ENCODE data around the gene USP48. TPM values are rescaled to one million over a fixed set of nuclear protein-coding genes. Genes with fewer than 3 reads are reported as not detected.

USP48 gene
- total and polyA plus RNA-seq, 10 of the 15 experiments (the other 5 are each of a cell fraction or from before 2014, with no cell fraction given), result 21.2 to 115 (median 75.5) TPM

DNA sequence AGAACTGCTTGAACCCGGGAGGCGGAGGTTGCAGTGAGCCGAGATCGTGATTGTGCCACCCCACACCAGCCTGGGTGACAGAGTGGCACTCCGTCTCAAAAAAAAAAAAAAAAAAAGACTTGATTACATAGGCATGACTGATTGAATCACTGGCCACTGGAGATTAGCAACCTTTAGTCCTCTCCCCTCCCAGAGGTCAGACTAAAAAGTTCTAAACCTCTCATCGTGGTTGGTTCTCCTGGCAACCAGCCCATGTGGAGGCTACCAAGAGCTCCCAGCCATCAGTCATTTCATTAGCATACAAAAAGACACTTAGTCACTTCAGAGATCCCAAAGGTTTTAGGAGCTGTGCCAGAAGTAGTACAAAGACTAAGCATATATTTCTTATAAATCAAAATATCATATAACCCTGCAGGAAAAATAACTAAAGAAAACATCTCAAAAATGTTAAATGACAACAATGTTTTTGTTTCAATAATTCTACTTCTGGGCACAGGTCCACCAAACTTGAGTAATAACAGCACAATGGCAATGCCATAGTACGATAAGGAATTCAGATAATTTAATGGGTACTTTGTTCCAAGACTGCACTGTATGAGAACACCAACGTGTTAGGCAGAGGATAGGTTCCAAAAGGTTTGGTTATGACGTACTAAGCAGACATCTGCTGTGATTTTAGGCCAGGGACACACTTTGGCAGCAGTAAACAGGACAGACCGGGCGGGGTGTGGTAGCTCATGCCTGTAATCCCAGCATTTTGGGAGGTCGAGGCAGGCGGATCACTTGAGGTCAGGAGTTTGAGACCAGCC lies 18.1 kb downstream of the USP48 start:
- Histone ChIP-seq H3K9me3 (replicated peaks; ENCODE audit: control insufficient read depth, insufficient read depth, low read length) (no peaks in the 10 kb centered on the region; the same call in 1 of the 3 replicates), H2AFZ (ENCODE audit: control insufficient read depth, low read depth, low read length) (no peak overlapping the region), H3K27ac (ENCODE audit: control insufficient read depth, insufficient read depth) (peak overlapping the region; percentile 99), H4K20me1 (ENCODE audit: control insufficient read depth, insufficient read depth) (no peaks in the 10 kb centered on the region), H3K27me3 (replicated peaks in 1 of 2; ENCODE audit: control insufficient read depth in 2 of 2, insufficient read depth in 2 of 2, low read length in 1 of 2) (no peaks in the 10 kb centered on the region), H3K79me2 (ENCODE audit: control insufficient read depth, insufficient read depth, low read length) (peaks cover 96% of the 10 kb centered on the region), H3K9ac (ENCODE audit: control insufficient read depth, insufficient read depth, low read length) (peak overlapping the region; percentile 82), H3K4me3 (peak overlapping the region; percentile 23; the same call in 1 of the 2 replicates), H3K4me1 (ENCODE audit: control insufficient read depth, insufficient read depth, low read length) (peaks cover 76% of the 10 kb centered on the region), H3K4me2 (ENCODE audit: control insufficient read depth, insufficient read depth) (peak overlapping the region; percentile 61), H3K36me3 (ENCODE audit: control insufficient read depth in 2 of 2, insufficient read depth in 2 of 2, low read length in 1 of 2) (peaks cover 1 to 8% of the 10 kb centered on the region in 2 experiments; a peak in 3 of 4 replicates)
- ChIA-PET CTCF (interaction anchor here (0.6 to 6.2 kb wide), 3 partner anchors 9 to 198 kb away, joined by 3 to 50 read pairs (median 29); partner anchors contain the start of gene USP48), RAD21 (ENCODE audit: unreplicated experiment) (interaction anchor here (0.7 to 5.4 kb wide), 3 partner anchors 13 to 51 kb away, joined by 3 to 100 read pairs (median 4); partner anchors contain the start of gene USP48), POLR2A (interaction anchor here (0.6 to 7.7 kb wide), 3 partner anchors 11 to 19 kb away, joined by 3 to 107 read pairs (median 102); partner anchors contain the start of gene USP48), SMC1A (ENCODE audit: uncharacterized antibody, unreplicated experiment) (interaction anchor here (1.2 to 9.1 kb wide), 3 partner anchors 11 to 26 kb away, joined by 5 to 121 read pairs (median 100); partner anchors contain the start of gene USP48)
- ATAC-seq (peak; percentile 40), FAIRE-seq (no peak), DNase-seq (ENCODE audit: low read depth, low spot score) (no peak)
- BruUV-seq (replicated peaks), result no TSS peak
- intact Hi-C loops (cut with micrococcal nuclease; ENCODE audit: unreplicated experiment) (loop anchor here (5.0 kb wide), 1 partner anchor 262 kb away; no protein-coding TSS in a partner anchor), in situ Hi-C loops (cut with MboI) (no loop called here)
- WGBS (ENCODE audit: insufficient coverage, insufficient replicate concordance, low lambda C conversion rate, missing lambda C conversion rate), result 41% methylated on average over 12 of the region's 13 CpGs
- TF ChIP-seq, protein P1, sequence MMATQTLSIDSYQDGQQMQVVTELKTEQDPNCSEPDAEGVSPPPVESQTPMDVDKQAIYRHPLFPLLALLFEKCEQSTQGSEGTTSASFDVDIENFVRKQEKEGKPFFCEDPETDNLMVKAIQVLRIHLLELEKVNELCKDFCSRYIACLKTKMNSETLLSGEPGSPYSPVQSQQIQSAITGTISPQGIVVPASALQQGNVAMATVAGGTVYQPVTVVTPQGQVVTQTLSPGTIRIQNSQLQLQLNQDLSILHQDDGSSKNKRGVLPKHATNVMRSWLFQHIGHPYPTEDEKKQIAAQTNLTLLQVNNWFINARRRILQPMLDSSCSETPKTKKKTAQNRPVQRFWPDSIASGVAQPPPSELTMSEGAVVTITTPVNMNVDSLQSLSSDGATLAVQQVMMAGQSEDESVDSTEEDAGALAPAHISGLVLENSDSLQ (IDR thresholded peaks at IDR 0.05), result peak; percentile 91
- TF ChIP-seq ZNF384 (IDR thresholded peaks at IDR 0.05; ENCODE audit: borderline replicate concordance, low read depth, low read length), result 0 out of 2 replicates have a peak, but pooled peaks have one; percentile 41
- TF ChIP-seq FOXM1 (IDR thresholded peaks at IDR 0.05; ENCODE audit: low read depth, low read length), result no peak
- TF ChIP-seq, protein P2, sequence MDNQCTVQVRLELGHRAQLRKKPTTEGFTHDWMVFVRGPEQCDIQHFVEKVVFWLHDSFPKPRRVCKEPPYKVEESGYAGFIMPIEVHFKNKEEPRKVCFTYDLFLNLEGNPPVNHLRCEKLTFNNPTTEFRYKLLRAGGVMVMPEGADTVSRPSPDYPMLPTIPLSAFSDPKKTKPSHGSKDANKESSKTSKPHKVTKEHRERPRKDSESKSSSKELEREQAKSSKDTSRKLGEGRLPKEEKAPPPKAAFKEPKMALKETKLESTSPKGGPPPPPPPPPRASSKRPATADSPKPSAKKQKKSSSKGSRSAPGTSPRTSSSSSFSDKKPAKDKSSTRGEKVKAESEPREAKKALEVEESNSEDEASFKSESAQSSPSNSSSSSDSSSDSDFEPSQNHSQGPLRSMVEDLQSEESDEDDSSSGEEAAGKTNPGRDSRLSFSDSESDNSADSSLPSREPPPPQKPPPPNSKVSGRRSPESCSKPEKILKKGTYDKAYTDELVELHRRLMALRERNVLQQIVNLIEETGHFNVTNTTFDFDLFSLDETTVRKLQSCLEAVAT (IDR thresholded peaks at IDR 0.05), result 0 out of 2 replicates have a peak, but pooled peaks have one; percentile 4
- TF ChIP-seq, protein P3, sequence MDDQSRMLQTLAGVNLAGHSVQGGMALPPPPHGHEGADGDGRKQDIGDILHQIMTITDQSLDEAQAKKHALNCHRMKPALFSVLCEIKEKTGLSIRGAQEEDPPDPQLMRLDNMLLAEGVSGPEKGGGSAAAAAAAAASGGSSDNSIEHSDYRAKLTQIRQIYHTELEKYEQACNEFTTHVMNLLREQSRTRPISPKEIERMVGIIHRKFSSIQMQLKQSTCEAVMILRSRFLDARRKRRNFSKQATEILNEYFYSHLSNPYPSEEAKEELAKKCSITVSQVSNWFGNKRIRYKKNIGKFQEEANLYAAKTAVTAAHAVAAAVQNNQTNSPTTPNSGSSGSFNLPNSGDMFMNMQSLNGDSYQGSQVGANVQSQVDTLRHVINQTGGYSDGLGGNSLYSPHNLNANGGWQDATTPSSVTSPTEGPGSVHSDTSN (IDR thresholded peaks at IDR 0.05; ENCODE audit: insufficient replicate concordance, low read depth, low read length), result peak; percentile 45
- no peak for TF ChIP-seq MTA3 (IDR thresholded peaks at IDR 0.05; ENCODE audit: borderline replicate concordance, low read length)
- TF ChIP-seq NFYB (IDR thresholded peaks at IDR 0.05; ENCODE audit: insufficient read depth, low read depth, low read length), result peak; percentile 57; the same call in 1 of the 2 replicates
- no peak for TF ChIP-seq HDGF (IDR thresholded peaks at IDR 0.05)
- TF ChIP-seq TAF1 (IDR thresholded peaks at IDR 0.05; ENCODE audit: borderline replicate concordance, low read depth, low read length), result no peak
- TF ChIP-seq PML (IDR thresholded peaks at IDR 0.05; ENCODE audit: low read length), result no peak
- 0 out of 2 replicates have a peak, but pooled peaks have one; percentile 12 for TF ChIP-seq CREB1 (IDR thresholded peaks at IDR 0.05; ENCODE audit: low read depth)
- TF ChIP-seq MYB (IDR thresholded peaks at IDR 0.05; ENCODE audit: borderline replicate concordance, low read depth, low read length), result no peak
- TF ChIP-seq, protein P4, sequence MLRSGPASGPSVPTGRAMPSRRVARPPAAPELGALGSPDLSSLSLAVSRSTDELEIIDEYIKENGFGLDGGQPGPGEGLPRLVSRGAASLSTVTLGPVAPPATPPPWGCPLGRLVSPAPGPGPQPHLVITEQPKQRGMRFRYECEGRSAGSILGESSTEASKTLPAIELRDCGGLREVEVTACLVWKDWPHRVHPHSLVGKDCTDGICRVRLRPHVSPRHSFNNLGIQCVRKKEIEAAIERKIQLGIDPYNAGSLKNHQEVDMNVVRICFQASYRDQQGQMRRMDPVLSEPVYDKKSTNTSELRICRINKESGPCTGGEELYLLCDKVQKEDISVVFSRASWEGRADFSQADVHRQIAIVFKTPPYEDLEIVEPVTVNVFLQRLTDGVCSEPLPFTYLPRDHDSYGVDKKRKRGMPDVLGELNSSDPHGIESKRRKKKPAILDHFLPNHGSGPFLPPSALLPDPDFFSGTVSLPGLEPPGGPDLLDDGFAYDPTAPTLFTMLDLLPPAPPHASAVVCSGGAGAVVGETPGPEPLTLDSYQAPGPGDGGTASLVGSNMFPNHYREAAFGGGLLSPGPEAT (IDR thresholded peaks at IDR 0.05; ENCODE audit: low read depth), result no peak
- TF ChIP-seq ATF7 (IDR thresholded peaks at IDR 0.05; ENCODE audit: low read depth), result 0 out of 2 replicates have a peak, but pooled peaks have one; percentile 15

Data from GM12878 (cell line).